Limb (tissue), 2 donors: ENCODE data around the gene TPSD1.
"Not testable (repeated sequence)": the region's sequence is repeated elsewhere in the genome, so short reads cannot be mapped to it uniquely, and the experiment has no call there.

ENCODE experiments used
- DNase-seq, 2 donors: peaks; one replicate each; pipeline ENCODE4 v3.0.0-alpha.2; 2016; ENCODE audit errors: extremely low spot score in 2 of 2

The TPSD1 gene

GRCh38 chr16:1255276-1256122, at the start of gene TPSD1:
TSS of gene TPSD1 (plus strand) at chr16:1256069. CDS start at chr16:1256281, 212 bp downstream.
- DNase-seq, result not testable (repeated sequence)

GRCh38 chr16:1206326-1206725, 49.5 kb upstream of the TPSD1 start:
- DNase-seq, result no peak

GRCh38 chr16:1206786-1207185, 49.1 kb upstream of the TPSD1 start:
- no peak for DNase-seq

GRCh38 chr16:1208239-1208830, 47.5 kb upstream of the TPSD1 start:
- DNase-seq, result no peak

- no peak for DNase-seq
Measured at GRCh38 chr16:1209081-1209480, 46.8 kb upstream of the TPSD1 start.

- DNase-seq, result no peak
Measured at GRCh38 chr16:1210461-1210860, 45.4 kb upstream of the TPSD1 start.

GRCh38 chr16:1211451-1212268, 44.2 kb upstream of the TPSD1 start:
- DNase-seq, result no peak

- DNase-seq, result no peak
Measured at GRCh38 chr16:1212616-1213194, 43.2 kb upstream of the TPSD1 start.

GRCh38 chr16:1213231-1213630, 42.6 kb upstream of the TPSD1 start:
- no peak for DNase-seq

GRCh38 chr16:1213796-1214372, 42.0 kb upstream of the TPSD1 start:
- DNase-seq, result no peak

- DNase-seq, result no peak
Measured at GRCh38 chr16:1214719-1215118, 41.1 kb upstream of the TPSD1 start.

- no peak for DNase-seq
Measured at GRCh38 chr16:1215574-1216295, 40.1 kb upstream of the TPSD1 start.

GRCh38 chr16:1216296-1216619, 39.6 kb upstream of the TPSD1 start:
- no peak for DNase-seq

GRCh38 chr16:1216681-1217400, 39.0 kb upstream of the TPSD1 start:
- DNase-seq, result no peak

GRCh38 chr16:1217526-1217925, 38.3 kb upstream of the TPSD1 start:
- DNase-seq, result no peak

GRCh38 chr16:1218061-1218929, 37.6 kb upstream of the TPSD1 start:
- no peak for DNase-seq

- DNase-seq, result no peak
Measured at GRCh38 chr16:1218930-1219611, 36.8 kb upstream of the TPSD1 start.

GRCh38 chr16:1220098-1220728, 35.7 kb upstream of the TPSD1 start:
- no peak for DNase-seq
